Testis (tissue), 2 donors: Measurements from ENCODE around the gene C16orf87.

Experiments used
- POLR2A ChIP-seq: fragments of 450-650 bp; IDR thresholded peaks from one replicate; pipeline ENCODE4 v1.6.1; 2017; ENCODE audit warnings: antibody characterized with exemption, mild to moderate bottlenecking, moderate library complexity
- TF ChIP-seq, protein P1 (sequence below), 3 experiments: fragments of 450-650 bp in 2 of 3; fragments of 200-600 bp in 1 of 3; sonication (generic) in 1 of 3; IDR thresholded peaks; one replicate each; pipeline ENCODE4 v1.5.1; 2016 to 2019; ENCODE audit warnings: antibody characterized with exemption in 3 of 3, mild to moderate bottlenecking in 2 of 3, moderate library complexity in 1 of 3

DNA sequence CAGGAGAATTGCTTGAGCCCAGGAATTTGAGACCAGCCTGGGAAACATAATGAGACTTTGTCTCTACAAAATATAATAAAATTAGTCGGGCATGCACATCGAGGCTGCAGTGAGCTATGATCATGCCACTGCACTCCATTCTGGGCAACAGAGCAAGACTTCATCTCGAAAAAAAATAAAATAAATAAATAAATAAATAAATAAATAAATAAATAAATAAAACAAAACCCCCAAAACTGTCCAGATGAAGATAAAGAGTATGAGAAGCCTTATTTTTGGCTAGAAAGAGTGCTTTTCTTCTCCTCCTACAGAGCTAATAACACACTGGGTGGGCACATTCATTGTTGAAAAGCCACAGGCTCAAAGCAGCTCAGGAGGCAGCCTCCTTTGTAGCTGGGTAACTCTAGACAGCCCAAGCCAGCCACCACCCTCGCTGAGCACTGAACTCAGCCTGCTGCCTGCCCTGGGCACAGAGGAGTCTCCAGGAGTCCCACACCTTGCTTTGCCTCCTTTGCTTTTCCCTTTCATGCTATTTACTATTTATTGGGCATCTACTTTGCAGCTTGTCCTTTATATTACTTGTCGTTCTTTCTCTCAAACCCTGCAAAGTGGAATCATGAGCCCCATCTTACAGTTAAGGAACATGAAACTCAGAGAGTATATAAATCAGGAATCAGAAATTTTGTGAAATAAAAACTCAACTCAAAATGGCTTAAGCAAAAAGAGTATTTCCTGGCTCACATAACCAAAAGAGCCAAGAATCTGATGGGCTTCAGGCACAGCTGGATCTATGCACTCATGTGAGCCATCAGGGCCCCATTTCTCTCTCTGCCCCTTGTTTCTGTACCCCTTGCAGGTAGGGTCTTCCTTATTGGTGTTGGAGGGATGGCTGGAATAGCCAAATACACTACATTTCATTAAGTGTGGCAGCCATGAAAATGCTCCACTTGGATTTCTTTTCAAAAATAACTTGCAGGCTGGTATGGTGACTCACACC, 18.1 kb upstream of the C16orf87 start:
- TF ChIP-seq, protein P1, sequence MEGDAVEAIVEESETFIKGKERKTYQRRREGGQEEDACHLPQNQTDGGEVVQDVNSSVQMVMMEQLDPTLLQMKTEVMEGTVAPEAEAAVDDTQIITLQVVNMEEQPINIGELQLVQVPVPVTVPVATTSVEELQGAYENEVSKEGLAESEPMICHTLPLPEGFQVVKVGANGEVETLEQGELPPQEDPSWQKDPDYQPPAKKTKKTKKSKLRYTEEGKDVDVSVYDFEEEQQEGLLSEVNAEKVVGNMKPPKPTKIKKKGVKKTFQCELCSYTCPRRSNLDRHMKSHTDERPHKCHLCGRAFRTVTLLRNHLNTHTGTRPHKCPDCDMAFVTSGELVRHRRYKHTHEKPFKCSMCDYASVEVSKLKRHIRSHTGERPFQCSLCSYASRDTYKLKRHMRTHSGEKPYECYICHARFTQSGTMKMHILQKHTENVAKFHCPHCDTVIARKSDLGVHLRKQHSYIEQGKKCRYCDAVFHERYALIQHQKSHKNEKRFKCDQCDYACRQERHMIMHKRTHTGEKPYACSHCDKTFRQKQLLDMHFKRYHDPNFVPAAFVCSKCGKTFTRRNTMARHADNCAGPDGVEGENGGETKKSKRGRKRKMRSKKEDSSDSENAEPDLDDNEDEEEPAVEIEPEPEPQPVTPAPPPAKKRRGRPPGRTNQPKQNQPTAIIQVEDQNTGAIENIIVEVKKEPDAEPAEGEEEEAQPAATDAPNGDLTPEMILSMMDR (IDR thresholded peaks at IDR 0.05): no peak
- no peak for TF ChIP-seq POLR2A
